Hematopoietic multipotent progenitor cell treated with erythropoietin and hydrocortisone succinate and interleukin-3 and kit ligand, for 6 days (in vitro differentiated cells): ENCODE measurements around the gene ELAVL2.
A peak's percentile ranks its signal among the peaks of the same experiment; 100 is the strongest.

ENCODE experiments used
- DNase-seq: peaks from one replicate; pipeline ENCODE4 v3.0.0-alpha.2; 2015

The ELAVL2 gene

DNA sequence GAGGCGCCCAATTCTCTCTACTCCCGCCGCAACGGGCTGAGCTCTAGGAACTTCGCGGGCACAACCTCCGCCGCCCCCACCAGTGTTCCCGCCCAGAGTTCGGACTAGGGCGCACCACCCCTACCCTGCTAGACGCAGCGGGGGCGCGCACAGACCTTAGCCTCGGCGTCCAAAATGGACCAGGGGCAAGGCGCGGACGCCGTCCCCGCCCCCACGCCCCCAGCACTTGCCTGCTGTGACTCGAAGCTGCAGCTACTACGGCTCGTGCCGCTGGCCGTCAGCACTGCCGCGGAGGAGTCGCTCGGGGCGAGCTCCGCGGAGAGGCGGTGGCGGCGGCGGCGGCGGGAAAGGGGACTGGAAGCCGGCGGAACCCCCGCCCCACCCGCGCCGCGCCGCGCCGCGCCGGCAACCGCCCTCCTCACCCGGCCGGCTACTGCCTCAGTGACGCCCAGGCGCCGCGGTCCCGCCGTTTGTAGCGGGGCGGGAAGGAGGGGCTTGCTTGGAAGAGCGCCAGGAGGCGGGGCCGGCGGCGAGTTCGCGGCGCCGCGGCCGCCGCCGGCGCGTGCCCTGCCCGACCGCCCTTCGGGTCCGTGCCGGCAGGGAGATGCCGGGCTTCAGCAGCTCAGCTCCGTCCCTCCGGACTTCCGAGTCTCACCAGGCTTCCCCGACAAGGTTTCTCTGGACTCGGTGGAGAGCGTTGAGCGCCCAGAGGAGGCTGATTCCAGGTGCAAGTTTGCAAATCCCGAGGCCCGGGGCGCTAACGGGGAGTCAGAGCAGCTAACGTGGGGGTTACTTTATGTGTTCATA is 4.5 kb downstream of the ELAVL2 start:
- peak; percentile 14 for DNase-seq

DNA sequence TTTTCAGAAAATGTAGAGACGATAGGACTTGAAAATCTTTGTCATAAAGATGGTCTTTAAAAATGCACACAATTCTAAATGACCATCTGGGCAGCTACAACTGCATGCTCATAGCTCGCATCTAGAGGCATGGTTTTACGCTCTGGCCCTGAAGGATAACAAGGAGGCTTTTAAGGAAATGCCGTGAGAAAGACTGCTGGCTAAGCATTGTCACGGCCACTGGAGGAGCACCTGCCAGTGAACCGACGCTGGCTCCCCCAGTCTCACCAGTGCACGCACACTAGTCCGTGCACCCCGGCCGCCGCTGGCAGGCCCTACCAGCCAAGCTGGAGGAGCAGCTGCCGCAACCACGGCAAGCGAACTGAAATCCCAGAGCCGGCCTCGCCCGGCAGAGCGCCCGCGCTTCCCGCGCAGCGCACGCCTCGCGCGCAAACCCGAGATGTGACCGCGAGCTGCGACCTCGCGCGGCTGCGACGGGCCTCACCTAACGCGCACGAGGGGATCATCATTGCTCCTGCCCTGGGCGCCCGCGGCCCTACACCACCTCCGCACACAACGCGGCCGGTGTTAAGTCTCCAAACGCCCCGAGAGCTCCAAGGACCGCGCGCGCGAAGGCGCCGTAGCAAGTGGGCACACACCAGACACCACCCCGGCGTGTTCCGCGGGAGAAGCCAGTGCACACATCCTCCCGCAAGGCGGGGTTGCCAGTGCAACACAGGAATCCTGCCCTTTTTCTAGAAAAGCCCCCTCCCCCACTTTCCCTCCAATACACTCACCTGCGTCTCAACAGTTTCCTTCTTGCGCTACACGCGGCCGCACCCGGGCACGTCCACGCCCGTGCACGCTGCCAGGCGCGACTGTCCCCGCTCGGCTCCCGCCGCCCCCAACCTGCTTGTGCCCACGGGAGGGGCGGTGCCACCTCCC is 5.3 kb downstream of the ELAVL2 start:
- no peak for DNase-seq

- no peak for DNase-seq
Observed at GRCh38 chr9:23819403-23819802, 6.6 kb downstream of the ELAVL2 start.

DNA sequence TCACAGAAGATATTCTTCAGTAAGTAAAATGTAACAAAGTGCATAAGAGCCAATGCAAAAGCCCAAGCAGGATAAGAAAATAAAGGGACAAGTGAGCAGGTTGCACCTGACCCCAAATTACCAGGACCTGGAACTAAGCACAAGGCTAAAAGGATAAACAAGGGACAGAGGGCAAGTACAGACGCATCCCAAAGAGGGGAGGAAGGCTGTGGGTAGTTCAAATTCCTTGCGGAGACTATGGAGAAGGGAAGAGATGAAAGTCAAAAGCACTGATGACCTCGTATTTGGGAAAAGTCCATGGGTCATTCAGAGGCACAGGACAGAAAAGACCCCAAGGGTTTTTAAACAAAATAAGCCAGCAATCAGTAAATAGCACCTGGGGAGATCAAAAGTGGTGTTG is 11.8 kb downstream of the ELAVL2 start:
- no peak for DNase-seq

DNA sequence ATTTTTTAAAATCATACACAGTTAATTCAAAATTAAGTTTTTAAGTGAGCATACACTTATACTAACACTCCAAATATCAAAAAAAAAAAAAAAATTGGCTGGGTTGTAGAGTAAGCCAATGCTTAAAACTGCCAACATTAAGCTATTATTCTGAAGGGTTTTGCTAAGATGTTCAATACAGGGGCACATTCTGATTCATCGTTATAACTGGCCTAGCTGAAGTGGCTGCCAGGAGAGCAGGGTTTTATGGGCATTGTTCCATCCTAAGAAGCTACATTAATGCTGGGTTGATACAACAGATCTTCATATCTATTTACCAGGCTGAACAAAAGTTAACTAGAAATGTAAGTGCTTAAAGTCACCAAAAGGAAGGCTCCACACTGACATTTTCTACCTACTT is 13.4 kb downstream of the ELAVL2 start:
- no peak for DNase-seq

DNA sequence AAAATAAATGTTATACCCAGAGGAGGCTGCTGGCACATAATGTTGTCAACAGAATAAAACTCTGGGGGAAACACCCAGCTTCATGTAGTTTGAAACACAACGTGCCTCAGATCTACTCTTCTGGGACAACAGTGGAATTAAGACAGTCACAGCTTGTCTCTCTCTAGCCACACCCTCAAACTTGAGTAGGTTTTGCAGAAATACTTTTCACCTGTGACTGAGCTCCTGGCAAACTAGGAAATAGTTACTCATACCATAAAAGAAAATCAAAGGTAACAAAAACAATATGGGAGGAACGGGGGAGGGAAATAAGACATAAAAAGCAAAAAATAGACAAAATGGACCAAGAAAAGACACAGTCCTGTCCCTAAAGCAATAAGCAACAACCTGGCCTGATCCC is 14.4 kb downstream of the ELAVL2 start:
- no peak for DNase-seq

- no peak for DNase-seq
Observed at GRCh38 chr9:23803216-23803615, 22.8 kb downstream of the ELAVL2 start.

GRCh38 chr9:23801523-23801922 is 24.5 kb downstream of the ELAVL2 start:
- DNase-seq, result no peak

- DNase-seq, result no peak
Observed at GRCh38 chr9:23799521-23799920, 26.5 kb downstream of the ELAVL2 start.

DNA sequence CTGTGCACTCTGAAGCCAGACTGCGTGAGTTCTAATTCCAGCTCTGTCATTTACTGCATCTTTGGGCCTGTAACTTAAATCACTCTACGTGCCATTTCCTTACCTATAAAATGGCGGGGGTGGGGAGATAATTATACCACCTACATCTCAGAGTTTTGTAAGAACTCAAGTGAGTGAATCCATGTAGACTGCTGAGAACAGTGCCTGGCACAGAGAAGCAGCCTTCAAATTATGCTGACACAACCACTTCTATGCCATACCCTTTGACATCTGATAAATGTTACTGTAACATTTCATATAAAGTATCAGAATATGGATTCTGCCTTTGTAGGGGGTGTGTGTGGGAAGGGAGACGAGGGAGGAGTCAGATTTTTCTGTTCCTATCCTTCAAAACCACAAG is 27.7 kb downstream of the ELAVL2 start:
- no peak for DNase-seq

GRCh38 chr9:23796209-23796608 is 29.8 kb downstream of the ELAVL2 start:
- DNase-seq, result no peak

GRCh38 chr9:23790351-23791260 is 35.4 kb downstream of the ELAVL2 start:
- DNase-seq, result no peak

GRCh38 chr9:23789529-23790254 is 36.3 kb downstream of the ELAVL2 start:
- DNase-seq, result no peak

DNA sequence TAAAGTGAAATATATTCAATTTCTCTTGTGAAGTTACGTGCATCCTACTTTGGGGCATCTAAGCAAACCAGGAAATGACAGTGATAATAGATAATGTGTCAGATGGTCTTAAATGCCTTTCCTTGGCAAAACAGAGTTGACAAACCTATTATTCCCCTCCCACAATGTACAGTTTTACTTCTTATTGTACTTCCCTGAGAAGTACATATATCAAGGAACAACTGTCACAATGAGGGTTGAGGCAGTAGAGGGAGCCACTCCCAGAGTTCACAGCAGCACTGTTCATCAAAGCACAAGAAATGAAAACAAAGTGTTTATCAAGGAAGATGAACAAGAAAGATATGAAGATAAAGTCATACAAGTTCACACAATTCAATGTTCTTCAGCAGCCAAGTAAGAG is 41.1 kb downstream of the ELAVL2 start:
- DNase-seq, result no peak

- DNase-seq, result no peak
Observed at GRCh38 chr9:23783509-23783908, 42.5 kb downstream of the ELAVL2 start.

DNA sequence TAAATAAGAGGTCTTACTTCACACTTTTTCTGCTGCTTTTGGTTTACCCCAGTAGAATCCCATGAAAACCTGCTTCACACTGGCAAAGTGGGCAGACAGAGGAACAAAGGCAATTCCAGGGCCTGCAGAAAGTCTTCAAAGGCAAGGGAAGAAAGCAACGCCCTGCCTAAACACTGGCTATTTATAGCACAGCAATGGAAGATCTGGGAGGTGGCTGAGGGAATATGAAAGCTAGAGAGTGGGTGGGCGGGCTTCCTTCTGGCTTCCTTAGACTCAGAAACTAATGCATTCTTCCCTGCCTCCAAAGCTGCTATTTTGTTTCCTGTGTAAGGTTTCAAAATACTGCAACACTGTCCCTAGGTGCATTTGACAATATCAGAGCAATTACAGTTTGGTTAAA is 46.8 kb downstream of the ELAVL2 start:
- DNase-seq, result no peak

GRCh38 chr9:23777328-23777727 is 48.7 kb downstream of the ELAVL2 start:
- no peak for DNase-seq

- no peak for DNase-seq
Observed at GRCh38 chr9:23775549-23775948, 50.5 kb downstream of the ELAVL2 start.

DNA sequence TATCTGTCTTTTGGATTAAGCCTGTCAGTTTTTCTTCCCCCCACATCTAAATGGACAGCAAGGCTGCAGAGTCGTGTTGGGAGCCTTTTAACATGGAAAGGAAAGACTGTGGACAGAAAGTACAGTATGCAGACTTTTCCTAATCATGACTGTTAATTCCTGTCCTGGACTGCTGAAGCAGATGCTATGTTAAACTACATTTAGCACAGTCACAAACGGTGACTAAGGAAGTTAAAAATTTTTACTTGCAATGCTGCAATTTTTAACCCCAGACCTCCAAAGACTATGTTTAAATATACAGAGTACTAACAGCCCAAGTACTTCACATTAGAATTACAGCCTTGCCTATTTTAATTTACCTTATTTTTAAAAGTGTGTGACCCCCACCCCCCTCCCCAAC is 51.8 kb downstream of the ELAVL2 start:
- no peak for DNase-seq

- DNase-seq, result no peak
Observed at GRCh38 chr9:23772385-23772783, 53.7 kb downstream of the ELAVL2 start.

DNA sequence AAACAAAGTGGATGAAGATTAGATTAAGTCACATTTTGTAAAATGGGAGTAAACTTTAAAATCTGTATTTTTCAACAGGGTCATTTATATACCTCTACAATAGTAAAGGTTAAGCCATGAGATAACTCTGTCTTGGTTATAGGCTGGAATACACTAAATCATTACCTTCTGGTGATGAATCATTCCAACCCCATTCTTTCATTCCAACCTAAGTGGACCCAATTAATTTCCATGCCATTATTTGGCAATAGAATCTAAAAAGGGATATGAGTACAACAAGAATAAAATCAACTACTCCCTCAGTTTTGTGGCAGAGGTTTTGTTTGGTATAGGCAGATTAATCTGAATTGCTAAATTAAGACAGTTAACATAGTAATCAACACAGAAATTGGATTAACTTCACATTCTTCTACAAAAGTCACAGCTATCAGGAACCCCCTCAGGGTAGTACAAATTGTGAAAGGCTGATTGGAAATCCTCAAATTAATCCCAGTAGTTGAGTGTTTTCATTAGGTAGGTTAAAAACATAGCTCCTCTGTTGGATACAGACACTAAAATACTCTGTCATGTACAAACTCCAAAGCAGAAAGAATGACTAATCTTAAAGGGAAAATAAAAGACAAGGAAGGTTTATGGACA is 54.2 kb downstream of the ELAVL2 start:
- no peak for DNase-seq
